IMR-90 (cell line): ENCODE measurements around the gene LRRC3C. TPM values are rescaled to one million over a fixed set of nuclear protein-coding genes. Genes with fewer than 3 reads are reported as not detected.
A peak's percentile ranks its signal among the peaks of the same experiment; 100 is the strongest.

Experiments
- ATAC-seq: fragments of 200-7000 bp; cut with Tn5 transposase; 2 replicates; pipeline ENCODE4 v1.9.1; 2020; ENCODE audit warnings: low read depth, mild to moderate bottlenecking, moderate library complexity
- BruUV-seq: library from RNA; stranded (reverse); fragments of 400-500 nt; replicated peaks from 2 replicates; lab custom pipeline; 2021; lab: Mats Ljungman, UMichigan
- CTCF ChIA-PET: fragments of 300-600 bp; formaldehyde crosslinking; extraction: SDS; loops from one replicate; lab custom pipeline; 2021; ENCODE audit warnings: antibody characterized with exemption; lab: Yijun Ruan, JAX
- POLR2A ChIA-PET: fragments of 300-600 bp; sonication (Branson Sonifier 250); formaldehyde crosslinking; loops from one replicate; lab custom pipeline; 2022; ENCODE audit warnings: antibody characterized with exemption; ENCODE audit not compliant: unreplicated experiment; lab: Charles Lee
- DNase-seq: peaks from one replicate; pipeline ENCODE4 v3.0.0; 2013
- H2AFZ ChIP-seq: replicated peaks from 2 replicates; pipeline ENCODE3; 2013; ENCODE audit warnings: low read length, mild to moderate bottlenecking; ENCODE audit not compliant: poor library complexity
- H2AK5ac ChIP-seq: 2 replicates; pipeline ENCODE4 v1.6.1; 2013; ENCODE audit warnings: low read depth, low read length, inconsistent platforms
- H2AK9ac ChIP-seq: replicated peaks from 2 replicates; pipeline ENCODE3; 2013; ENCODE audit warnings: mild to moderate bottlenecking, low read depth, low read length, moderate library complexity; ENCODE audit not compliant: poor library complexity
- H2BK120ac ChIP-seq: 2 replicates; pipeline ENCODE4 v1.6.1; 2013; ENCODE audit warnings: low read depth, low read length, inconsistent platforms
- H2BK15ac ChIP-seq: 3 replicates; pipeline ENCODE4 v1.6.1; 2013; ENCODE audit warnings: low read depth, low read length, inconsistent platforms
- H2BK20ac ChIP-seq: 2 replicates; pipeline ENCODE4 v1.6.1; 2013; ENCODE audit warnings: low read depth, mild to moderate bottlenecking, inconsistent platforms, low read length, moderate library complexity
- H2BK5ac ChIP-seq: 2 replicates; pipeline ENCODE4 v1.6.1; 2013; ENCODE audit warnings: mild to moderate bottlenecking, low read depth, low read length, inconsistent platforms; ENCODE audit not compliant: poor library complexity, severe bottlenecking
- H3K14ac ChIP-seq: replicated peaks from 2 replicates; pipeline ENCODE4 v1.6.1; 2013; ENCODE audit warnings: low read depth, low read length, inconsistent platforms
- H3K18ac ChIP-seq: 2 replicates; pipeline ENCODE4 v1.6.1; 2013; ENCODE audit warnings: low read depth, low read length, control low read depth
- H3K23ac ChIP-seq: 2 replicates; pipeline ENCODE4 v1.6.1; 2013; ENCODE audit warnings: low read depth, low read length, inconsistent platforms
- H3K27ac ChIP-seq: 2 replicates; pipeline ENCODE4 v1.5.1; 2013; ENCODE audit warnings: mild to moderate bottlenecking, control low read depth, low read length; ENCODE audit not compliant: insufficient read depth
- H3K27me3 ChIP-seq: 2 replicates; pipeline ENCODE4 v1.6.1; 2013; ENCODE audit warnings: low read length; ENCODE audit not compliant: control insufficient read depth, insufficient read depth
- H3K36me3 ChIP-seq: 2 replicates; pipeline ENCODE4 v1.6.1; 2013; ENCODE audit warnings: low read length, mixed read lengths; ENCODE audit not compliant: control insufficient read depth, insufficient read depth
- H3K4ac ChIP-seq: 2 replicates; pipeline ENCODE4 v1.6.1; 2013; ENCODE audit warnings: low read depth, low read length, inconsistent platforms
- H3K4me1 ChIP-seq: 2 replicates; pipeline ENCODE4 v1.6.1; 2013; ENCODE audit warnings: low read length, mixed read lengths; ENCODE audit not compliant: control insufficient read depth, insufficient read depth
- H3K4me2 ChIP-seq: 2 replicates; pipeline ENCODE4 v1.6.1; 2013; ENCODE audit warnings: low read depth, mild to moderate bottlenecking, control low read depth, low read length, moderate library complexity
- H3K4me3 ChIP-seq: 2 replicates; pipeline ENCODE4 v1.5.1; 2013; ENCODE audit warnings: low read depth, mild to moderate bottlenecking, control low read depth, low read length, moderate library complexity; ENCODE audit not compliant: insufficient read depth
- H3K56ac ChIP-seq: 2 replicates; pipeline ENCODE4 v1.6.1; 2013; ENCODE audit warnings: low read length, inconsistent platforms; ENCODE audit not compliant: insufficient read depth; ENCODE audit errors: extremely low read depth
- H3K79me1 ChIP-seq, 2 experiments: 2 replicates each; pipeline ENCODE4 v1.6.1; 2013; ENCODE audit warnings: low read length in 2 of 2, inconsistent platforms in 1 of 2, low read depth in 1 of 2
- H3K9ac ChIP-seq: 2 replicates; pipeline ENCODE4 v1.6.1; 2013; ENCODE audit warnings: low read depth, low read length, control low read depth
- H3K9me1 ChIP-seq: 2 replicates; pipeline ENCODE4 v1.6.1; 2013; ENCODE audit warnings: low read length, inconsistent platforms; ENCODE audit not compliant: insufficient read depth
- H3K9me3 ChIP-seq: 2 replicates; pipeline ENCODE4 v1.6.1; 2013; ENCODE audit warnings: low read length; ENCODE audit not compliant: control insufficient read depth, insufficient read depth
- H4K20me1 ChIP-seq: 2 replicates; pipeline ENCODE4 v1.6.1; 2013; ENCODE audit warnings: low read length, inconsistent platforms; ENCODE audit not compliant: insufficient read depth
- H4K5ac ChIP-seq: 2 replicates; pipeline ENCODE4 v1.6.1; 2013; ENCODE audit warnings: mild to moderate bottlenecking, low read depth, low read length, control low read depth
- H4K8ac ChIP-seq, 2 experiments: 2 replicates each; pipeline ENCODE4 v1.6.1; 2013; ENCODE audit warnings: low read depth in 2 of 2, low read length in 2 of 2, control low read depth in 1 of 2, inconsistent platforms in 1 of 2
- H4K91ac ChIP-seq: 2 replicates; pipeline ENCODE4 v1.6.1; 2013; ENCODE audit warnings: low read depth, low read length, inconsistent platforms; ENCODE audit not compliant: insufficient read depth
- BHLHE40 ChIP-seq: fragments of 150-350 bp; IDR thresholded peaks from 2 replicates; pipeline ENCODE4 v1.6.1; 2016; ENCODE audit warnings: mild to moderate bottlenecking, low read depth, low read length
- CEBPB ChIP-seq: IDR thresholded peaks from 2 replicates; pipeline ENCODE4 v1.6.1; 2012; ENCODE audit warnings: low read depth, low read length, improper control_type of control experiment
- CHD1 ChIP-seq: IDR thresholded peaks from 2 replicates; pipeline ENCODE4 v1.6.1; 2012; ENCODE audit warnings: low read depth, low read length, improper control_type of control experiment
- ELK1 ChIP-seq: fragments of 150-350 bp; IDR thresholded peaks from 2 replicates; pipeline ENCODE4 v1.6.1; 2016; ENCODE audit warnings: low read depth, mild to moderate bottlenecking, low read length, moderate library complexity, borderline replicate concordance
- FOS ChIP-seq: fragments of 150-350 bp; IDR thresholded peaks from 2 replicates; pipeline ENCODE4 v1.6.1; 2016; ENCODE audit warnings: low read depth, low read length
- MAFK ChIP-seq: IDR thresholded peaks from 2 replicates; pipeline ENCODE4 v1.6.1; 2012; ENCODE audit warnings: low read depth, low read length, improper control_type of control experiment
- MAZ ChIP-seq: IDR thresholded peaks from 2 replicates; pipeline ENCODE4 v1.6.1; 2012; ENCODE audit warnings: low read depth, mild to moderate bottlenecking, low read length, improper control_type of control experiment, moderate library complexity, borderline replicate concordance
- MXI1 ChIP-seq: IDR thresholded peaks from 2 replicates; pipeline ENCODE4 v1.6.1; 2012; ENCODE audit warnings: low read depth, mild to moderate bottlenecking, low read length, moderate library complexity, borderline replicate concordance
- NFE2L2 ChIP-seq: fragments of 150-350 bp; IDR thresholded peaks from 2 replicates; pipeline ENCODE4 v1.6.1; 2016; ENCODE audit warnings: low read depth, mild to moderate bottlenecking, low read length
- POLR2A ChIP-seq: IDR thresholded peaks from 2 replicates; pipeline ENCODE4 v1.6.1; 2012; ENCODE audit warnings: mild to moderate bottlenecking, low read depth, low read length
- RAD21 ChIP-seq: IDR thresholded peaks from 2 replicates; pipeline ENCODE4 v1.6.1; 2012; ENCODE audit warnings: low read length, improper control_type of control experiment
- RCOR1 ChIP-seq: IDR thresholded peaks from 2 replicates; pipeline ENCODE4 v1.6.1; 2012; ENCODE audit warnings: mild to moderate bottlenecking, low read length, improper control_type of control experiment; ENCODE audit not compliant: insufficient replicate concordance
- RFX5 ChIP-seq: IDR thresholded peaks from 2 replicates; pipeline ENCODE4 v1.8.0; 2012; ENCODE audit warnings: low read depth, mild to moderate bottlenecking, low read length, moderate library complexity
- SMC3 ChIP-seq: fragments of 150-350 bp; IDR thresholded peaks from 2 replicates; pipeline ENCODE4 v1.6.1; 2016; ENCODE audit warnings: low read depth, mild to moderate bottlenecking, antibody characterized with exemption, low read length, moderate library complexity
- USF2 ChIP-seq: fragments of 150-350 bp; IDR thresholded peaks from 2 replicates; pipeline ENCODE4 v1.6.1; 2017; ENCODE audit warnings: mild to moderate bottlenecking, antibody characterized with exemption, low read length, low read depth
- WGBS, 2 experiments: methylation state at CpG; one replicate each; pipeline versions ENCODE4 v1.1.5 to v1.1.7; 2013; ENCODE audit warnings: missing lambda C conversion rate in 2 of 2; ENCODE audit not compliant: insufficient read length in 1 of 2; ENCODE audit errors: extremely low coverage in 2 of 2; 5-methylcytosine and 5-hydroxymethylcytosine counted together
- dilution Hi-C: fragments of 300-500 bp; cut with HindIII; formaldehyde crosslinking; loops from one replicate; pipeline ENCODE4 v1.14.3; 2018; ENCODE audit warnings: low sequenced_read_pairs; ENCODE audit not compliant: unreplicated experiment
- in situ Hi-C: fragments of 300-500 bp; cut with MboI; formaldehyde crosslinking; loops from 3 replicates; pipeline ENCODE4 v1.14.3; 2019; ENCODE audit warnings: low sequenced_read_pairs, inconsistent platforms, mixed read lengths
- intact Hi-C: fragments of 100-400 bp; cut with micrococcal nuclease; formaldehyde crosslinking; loops from 2 replicates; pipeline ENCODE4 v1.10.0; 2022
- polyA plus RNA-seq, 3 experiments: library from polyadenylated mRNA; depleted of rRNA; stranded (reverse); fragments of >200 nt; gene quantifications; 2 replicates each; pipeline ENCODE4 v1.2.3, GENCODE V29; 2012; ENCODE audit warnings: low replicate concordance in 1 of 3
- total RNA-seq: library from RNA; depleted of rRNA; stranded (reverse); fragments of >200 nt; gene quantifications from 2 replicates; pipeline ENCODE4 v1.2.3, GENCODE V29; 2012
- TF ChIP-seq, protein P1 (sequence below): conservative IDR thresholded peaks from 2 replicates; pipeline ENCODE4 v1.5.1; 2012; ENCODE audit warnings: mild to moderate bottlenecking, low read depth, low read length, improper control_type of control experiment

LRRC3C gene
- total and polyA plus RNA-seq, 2 of the 4 experiments (the other 2 are of a cell fraction): not detected

- peak overlapping the region; percentile 86 for H3K4me2 ChIP-seq
- 83% methylated on average over 1 of the region's 9 CpGs; no CpG with 5 or more reads in 1 of the 2 experiments for WGBS, 2 experiments
- H3K79me1 ChIP-seq: peaks cover 0 to 4% of the 10 kb centered on the region in 2 experiments; a peak in 1 of 4 replicates
- peak overlapping the region; percentile 96 for H2AFZ ChIP-seq
- H3K36me3 ChIP-seq: no peaks in the 10 kb centered on the region
- CTCF ChIA-PET: no interaction called here
- H2BK20ac ChIP-seq: peak overlapping the region; percentile 17; the same call in 1 of the 2 replicates
- ATAC-seq (no peak), DNase-seq (no peak)
- in situ Hi-C loops (no loop called here), intact Hi-C loops (loop anchor here (2.0 kb wide), 1 partner anchor 25 kb away; no protein-coding TSS in a partner anchor), dilution Hi-C loops (no loop called here)
- no peaks in the 10 kb centered on the region; the same call in 1 of the 2 replicates for H3K27me3 ChIP-seq
- H3K4ac ChIP-seq: peak overlapping the region; percentile 79
- peaks cover 7% of the 10 kb centered on the region for H3K4me1 ChIP-seq
- H3K9me3 ChIP-seq: no peaks in the 10 kb centered on the region
- H3K4me3 ChIP-seq: peak overlapping the region; percentile 38
- peaks cover 12% of the 10 kb centered on the region for H3K9me1 ChIP-seq
- peak overlapping the region; percentile 95 for H3K14ac ChIP-seq
- peak overlapping the region; percentile 88 for H4K91ac ChIP-seq
- H2AK9ac ChIP-seq: peak overlapping the region; percentile 74
- no peak overlapping the region for H3K56ac ChIP-seq
- H2BK120ac ChIP-seq: peak overlapping the region; percentile 33
- no peak for TF ChIP-seq RCOR1
- no peak for TF ChIP-seq SMC3
- no peak for TF ChIP-seq RFX5
- TF ChIP-seq NFE2L2: no peak
- no peak for TF ChIP-seq ELK1
- TF ChIP-seq, protein P1, sequence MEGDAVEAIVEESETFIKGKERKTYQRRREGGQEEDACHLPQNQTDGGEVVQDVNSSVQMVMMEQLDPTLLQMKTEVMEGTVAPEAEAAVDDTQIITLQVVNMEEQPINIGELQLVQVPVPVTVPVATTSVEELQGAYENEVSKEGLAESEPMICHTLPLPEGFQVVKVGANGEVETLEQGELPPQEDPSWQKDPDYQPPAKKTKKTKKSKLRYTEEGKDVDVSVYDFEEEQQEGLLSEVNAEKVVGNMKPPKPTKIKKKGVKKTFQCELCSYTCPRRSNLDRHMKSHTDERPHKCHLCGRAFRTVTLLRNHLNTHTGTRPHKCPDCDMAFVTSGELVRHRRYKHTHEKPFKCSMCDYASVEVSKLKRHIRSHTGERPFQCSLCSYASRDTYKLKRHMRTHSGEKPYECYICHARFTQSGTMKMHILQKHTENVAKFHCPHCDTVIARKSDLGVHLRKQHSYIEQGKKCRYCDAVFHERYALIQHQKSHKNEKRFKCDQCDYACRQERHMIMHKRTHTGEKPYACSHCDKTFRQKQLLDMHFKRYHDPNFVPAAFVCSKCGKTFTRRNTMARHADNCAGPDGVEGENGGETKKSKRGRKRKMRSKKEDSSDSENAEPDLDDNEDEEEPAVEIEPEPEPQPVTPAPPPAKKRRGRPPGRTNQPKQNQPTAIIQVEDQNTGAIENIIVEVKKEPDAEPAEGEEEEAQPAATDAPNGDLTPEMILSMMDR: no peak
- TF ChIP-seq MAZ: no peak
- TF ChIP-seq CEBPB: no peak
- no peak for TF ChIP-seq RAD21
- no peak for TF ChIP-seq FOS
- no peak for TF ChIP-seq CHD1
- TF ChIP-seq MXI1: no peak
- TF ChIP-seq BHLHE40: no peak
- TF ChIP-seq USF2: no peak
- TF ChIP-seq MAFK: no peak
- TF ChIP-seq POLR2A: no peak
- no peaks in the 10 kb centered on the region for H4K20me1 ChIP-seq
- H3K9ac ChIP-seq: peak overlapping the region; percentile 31
- H2BK5ac ChIP-seq: peak overlapping the region; percentile 2
- H4K5ac ChIP-seq: peak overlapping the region; percentile 91
- POLR2A ChIA-PET: no interaction called here
- H3K23ac ChIP-seq: peak overlapping the region; percentile 29
- peak overlapping the region; percentile 83; the same call in 1 of the 2 replicates for H2AK5ac ChIP-seq
- BruUV-seq: no TSS peak
- H4K8ac ChIP-seq: peak overlapping the region; percentile 98
- peak overlapping the region; percentile 20; the same call in 1 of the 2 replicates for H3K27ac ChIP-seq
- peak overlapping the region; percentile 87; the same call in 2 of the 3 replicates for H2BK15ac ChIP-seq
- peak overlapping the region; percentile 34; the same call in 1 of the 2 replicates for H3K18ac ChIP-seq
Measured at GRCh38 chr17:39953471-39953888, 25.9 kb downstream of the LRRC3C start.
